Spleen (tissue), 11 donors: Measurements from ENCODE around the gene STAG1. TPM values are rescaled to one million over a fixed set of nuclear protein-coding genes. Genes with fewer than 3 reads are reported as not detected.
"Not testable (repeated sequence)": the region's sequence is repeated elsewhere in the genome, so short reads cannot be mapped to it uniquely, and the experiment has no call there.

Source experiments
- DNase-seq: peaks from one replicate; pipeline ENCODE4 v3.0.0-alpha.2; 2020
- H3K27ac ChIP-seq, 8 donors: fragments of 200-600 bp; sonication (generic) in 7 of 8; 1 replicate in 4 of 8; 2 replicates in 4 of 8; pipeline versions ENCODE4 v1.5.0 to v1.8.0; 2016 to 2021; ENCODE audit warnings: inconsistent platforms in 4 of 8, mild to moderate bottlenecking in 4 of 8, moderate library complexity in 1 of 8
- H3K27me3 ChIP-seq, 7 donors: fragments of 200-600 bp; sonication (generic) in 6 of 7; replicated peaks in 1 of 7; 1 replicate in 4 of 7; 2 replicates in 3 of 7; pipeline versions ENCODE4 v1.5.0 to v1.8.0; 2016 to 2021; ENCODE audit warnings: inconsistent platforms in 3 of 7, mild to moderate bottlenecking in 1 of 7
- H3K36me3 ChIP-seq, 6 donors: fragments of 200-600 bp; sonication (generic) in 5 of 6; 1 replicate in 4 of 6; 2 replicates in 2 of 6; pipeline versions ENCODE4 v1.5.0 to v1.8.0; 2016 to 2021; ENCODE audit warnings: inconsistent platforms in 2 of 6
- H3K4me1 ChIP-seq, 6 donors: fragments of 200-600 bp; sonication (generic) in 5 of 6; 1 replicate in 3 of 6; 2 replicates in 3 of 6; pipeline versions ENCODE4 v1.5.0 to v1.8.0; 2016 to 2021; ENCODE audit warnings: inconsistent platforms in 3 of 6
- H3K4me3 ChIP-seq, 8 donors: fragments of 200-600 bp; sonication (generic) in 7 of 8; 1 replicate in 4 of 8; 2 replicates in 4 of 8; pipeline versions ENCODE4 v1.5.0 to v1.8.0; 2016 to 2021; ENCODE audit warnings: inconsistent platforms in 4 of 8, mild to moderate bottlenecking in 4 of 8, moderate library complexity in 2 of 8
- H3K9me3 ChIP-seq, 8 donors: fragments of 200-600 bp; sonication (generic) in 7 of 8; 1 replicate in 4 of 8; 2 replicates in 4 of 8; pipeline versions ENCODE4 v1.5.0 to v1.8.0; 2016 to 2021; ENCODE audit warnings: inconsistent platforms in 4 of 8
- POLR2A ChIP-seq, 3 donors: fragments of 450-650 bp; IDR thresholded peaks; one replicate each; pipeline ENCODE4 v1.5.1; 2017; ENCODE audit warnings: antibody characterized with exemption in 3 of 3, mild to moderate bottlenecking in 1 of 3
- POLR2AphosphoS5 ChIP-seq, 3 donors: sonication (generic); formaldehyde crosslinking; IDR thresholded peaks; one replicate each; pipeline ENCODE4 v1.5.1; 2017; ENCODE audit warnings: antibody characterized with exemption in 3 of 3
- WGBS, 5 donors: extraction: QIAGEN DNeasy Blood & Tissue Kit in 3 of 5; methylation state at CpG; one replicate each; pipeline versions ENCODE4 v1.1.5 to v1.1.7; 2013 to 2018; 5-methylcytosine and 5-hydroxymethylcytosine counted together
- intact Hi-C: fragments of 100-400 bp; cut with DNase I; formaldehyde crosslinking; loops from one replicate; pipeline ENCODE4 v1.15.0; 2023; ENCODE audit warnings: low total_unique reads
- polyA plus RNA-seq, 3 donors: library from polyadenylated mRNA; stranded (reverse); fragments of 200-250 nt; gene quantifications; one replicate each; pipeline ENCODE4 v1.2.1, GENCODE V29; 2013
- total RNA-seq, 7 donors: library from RNA; depleted of rRNA in 3 of 7; stranded (reverse); fragments of >200 nt in 3 of 7; fragmentation: NEBNext Ultra II Directional in 4 of 7; extraction: Animal tissue kit (Norgen Biotek cat#: 25700) in 4 of 7; gene quantifications; one replicate each; pipeline versions ENCODE4 v1.1.0 to v1.2.1, GENCODE V29; 2016 to 2021
- TF ChIP-seq, protein P1 (sequence below), 11 experiments: fragments of 200-600 bp in 7 of 11; fragments of 450-650 bp in 4 of 11; sonication (generic) in 4 of 11; IDR thresholded peaks in 8 of 11; conservative IDR thresholded peaks in 3 of 11; 1 replicate in 7 of 11; 2 replicates in 4 of 11; pipeline versions ENCODE4 v1.4.0 to v1.8.0; 2016 to 2021; ENCODE audit warnings: antibody characterized with exemption in 11 of 11, inconsistent platforms in 4 of 11, mild to moderate bottlenecking in 1 of 11
- donor health status: healthy with polysubstance abuse.
- donor health status: DM: no; HTN: no; CAD: no; lungs with moderate emphysema.
- donor health status: DM: no; HTN: no; CAD: no.
- donor health status: Bipolar disorder and iron deficiency.
- donor health status: healthy.
- donor health status: DM: no; HTN: no; CAD: no.
- donor health status: DM: yes; HTN: yes; CAD: no.

The STAG1 gene
- total and polyA plus RNA-seq, 10 donors: 7.2 to 61.6 (median 47.3) TPM

DNA sequence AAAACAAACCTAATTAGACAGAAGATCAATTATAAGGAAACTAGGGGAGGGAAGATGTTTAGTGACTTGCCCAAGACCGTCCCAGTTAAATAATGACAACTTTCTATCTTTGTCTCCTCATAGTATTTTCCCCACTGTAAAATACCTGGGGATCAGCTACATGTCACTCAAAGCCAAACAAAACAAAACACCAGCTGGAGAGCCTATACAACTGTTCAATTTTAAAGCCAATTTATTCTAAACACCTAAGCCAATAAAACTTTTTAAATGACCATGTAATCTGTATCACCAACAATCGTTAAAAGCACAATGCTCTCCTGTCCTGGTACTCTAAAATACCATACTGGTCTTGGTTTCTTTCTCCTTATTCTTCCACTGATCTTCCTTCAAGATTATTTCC is 168.4 kb downstream of the STAG1 start:
- H3K9me3 ChIP-seq: no peaks in the 10 kb centered on the region
- no peak overlapping the region for H3K27ac ChIP-seq
- TF ChIP-seq POLR2AphosphoS5 (IDR thresholded peaks at IDR 0.05) (no peak), POLR2A (IDR thresholded peaks at IDR 0.05) (no peak)
- TF ChIP-seq, protein P1, sequence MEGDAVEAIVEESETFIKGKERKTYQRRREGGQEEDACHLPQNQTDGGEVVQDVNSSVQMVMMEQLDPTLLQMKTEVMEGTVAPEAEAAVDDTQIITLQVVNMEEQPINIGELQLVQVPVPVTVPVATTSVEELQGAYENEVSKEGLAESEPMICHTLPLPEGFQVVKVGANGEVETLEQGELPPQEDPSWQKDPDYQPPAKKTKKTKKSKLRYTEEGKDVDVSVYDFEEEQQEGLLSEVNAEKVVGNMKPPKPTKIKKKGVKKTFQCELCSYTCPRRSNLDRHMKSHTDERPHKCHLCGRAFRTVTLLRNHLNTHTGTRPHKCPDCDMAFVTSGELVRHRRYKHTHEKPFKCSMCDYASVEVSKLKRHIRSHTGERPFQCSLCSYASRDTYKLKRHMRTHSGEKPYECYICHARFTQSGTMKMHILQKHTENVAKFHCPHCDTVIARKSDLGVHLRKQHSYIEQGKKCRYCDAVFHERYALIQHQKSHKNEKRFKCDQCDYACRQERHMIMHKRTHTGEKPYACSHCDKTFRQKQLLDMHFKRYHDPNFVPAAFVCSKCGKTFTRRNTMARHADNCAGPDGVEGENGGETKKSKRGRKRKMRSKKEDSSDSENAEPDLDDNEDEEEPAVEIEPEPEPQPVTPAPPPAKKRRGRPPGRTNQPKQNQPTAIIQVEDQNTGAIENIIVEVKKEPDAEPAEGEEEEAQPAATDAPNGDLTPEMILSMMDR (IDR thresholded peaks at IDR 0.05 in 8 of 11, conservative IDR thresholded peaks at IDR 0.05 in 3 of 11): no peak
- H3K27me3 ChIP-seq: no peaks in the 10 kb centered on the region
- no peak overlapping the region for H3K4me3 ChIP-seq
- peaks cover 0 to 43% (median 4%) of the 10 kb centered on the region in 6 donors for H3K36me3 ChIP-seq
- no peak for DNase-seq
- peaks cover 0 to 5% (median 0%) of the 10 kb centered on the region in 6 donors for H3K4me1 ChIP-seq
- intact Hi-C loops: no loop called here
- WGBS, 5 donors: 96 to 100% (median 97%) methylated on average over 2 of the region's 2 CpGs

- TF ChIP-seq POLR2AphosphoS5 (IDR thresholded peaks at IDR 0.05) (no peak), POLR2A (IDR thresholded peaks at IDR 0.05) (no peak)
- TF ChIP-seq, protein P1 (IDR thresholded peaks at IDR 0.05 in 8 of 11, conservative IDR thresholded peaks at IDR 0.05 in 3 of 11): no peak
- no peak overlapping the region for H3K27ac ChIP-seq
- 93 to 99% (median 96%) methylated on average over 3 of the region's 3 CpGs for WGBS, 5 donors
Observed at GRCh38 chr3:136577791-136578190, 174.4 kb downstream of the STAG1 start.

DNA sequence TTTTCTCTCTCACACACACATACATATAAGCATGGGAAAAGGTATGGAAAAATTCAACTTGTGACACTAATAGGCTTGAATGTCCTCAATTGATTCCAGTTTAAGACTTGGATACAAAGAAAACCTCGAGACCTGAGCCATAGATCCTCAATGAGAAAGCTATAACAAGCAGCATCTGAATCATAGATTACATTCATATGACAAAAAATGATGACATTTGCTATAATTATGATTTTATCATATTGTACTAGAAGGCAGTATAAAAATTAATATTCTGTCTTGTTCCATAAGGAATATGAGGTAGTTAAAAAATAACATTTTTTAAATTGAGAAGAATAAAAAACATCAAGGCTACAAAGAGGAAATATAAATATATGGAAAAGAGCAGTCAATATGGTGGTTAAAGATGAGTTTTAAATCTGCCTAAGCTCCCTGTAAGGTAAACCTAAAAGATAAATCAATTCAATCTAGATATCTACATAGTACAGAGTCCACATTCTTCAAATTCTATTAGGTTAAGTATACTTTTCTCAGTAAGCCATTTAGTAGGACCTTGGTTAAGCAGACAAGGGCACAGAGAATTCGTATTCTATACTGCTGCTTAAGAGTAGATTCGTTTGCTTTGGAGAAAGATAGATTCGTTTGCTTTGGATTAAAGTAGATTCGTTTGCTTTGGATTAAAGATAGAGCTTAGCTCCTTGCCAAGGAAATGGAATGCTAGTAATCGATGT is 175.7 kb downstream of the STAG1 start:
- intact Hi-C loops: no loop called here
- H3K27ac ChIP-seq: no peak overlapping the region
- H3K36me3 ChIP-seq: peaks cover 0 to 26% (median 2%) of the 10 kb centered on the region in 6 donors
- no peak overlapping the region for H3K4me3 ChIP-seq
- H3K9me3 ChIP-seq: peaks cover 0 to 19% (median 15%) of the 10 kb centered on the region in 8 donors
- H3K27me3 ChIP-seq: no peaks in the 10 kb centered on the region
- 87 to 95% (median 94%) methylated on average over 6 of the region's 6 CpGs for WGBS, 5 donors
- TF ChIP-seq, protein P1 (IDR thresholded peaks at IDR 0.05 in 8 of 11, conservative IDR thresholded peaks at IDR 0.05 in 3 of 11): no peak
- TF ChIP-seq POLR2A (IDR thresholded peaks at IDR 0.05): no peak
- TF ChIP-seq POLR2AphosphoS5 (IDR thresholded peaks at IDR 0.05): no peak
- H3K4me1 ChIP-seq: peaks cover 0 to 9% (median 0%) of the 10 kb centered on the region in 6 donors
- no peak for DNase-seq

More at GRCh38 chr3:136577791-136578190, 174.4 kb downstream of the STAG1 start:
- no peak for DNase-seq
- Histone ChIP-seq H3K36me3 (peaks cover 0 to 26% (median 2%) of the 10 kb centered on the region in 6 donors), H3K9me3 (peaks cover 0 to 19% (median 15%) of the 10 kb centered on the region in 8 donors), H3K4me3 (no peak overlapping the region), H3K27me3 (no peaks in the 10 kb centered on the region), H3K4me1 (peaks cover 0 to 9% (median 0%) of the 10 kb centered on the region in 6 donors)
- intact Hi-C loops: no loop called here

DNA sequence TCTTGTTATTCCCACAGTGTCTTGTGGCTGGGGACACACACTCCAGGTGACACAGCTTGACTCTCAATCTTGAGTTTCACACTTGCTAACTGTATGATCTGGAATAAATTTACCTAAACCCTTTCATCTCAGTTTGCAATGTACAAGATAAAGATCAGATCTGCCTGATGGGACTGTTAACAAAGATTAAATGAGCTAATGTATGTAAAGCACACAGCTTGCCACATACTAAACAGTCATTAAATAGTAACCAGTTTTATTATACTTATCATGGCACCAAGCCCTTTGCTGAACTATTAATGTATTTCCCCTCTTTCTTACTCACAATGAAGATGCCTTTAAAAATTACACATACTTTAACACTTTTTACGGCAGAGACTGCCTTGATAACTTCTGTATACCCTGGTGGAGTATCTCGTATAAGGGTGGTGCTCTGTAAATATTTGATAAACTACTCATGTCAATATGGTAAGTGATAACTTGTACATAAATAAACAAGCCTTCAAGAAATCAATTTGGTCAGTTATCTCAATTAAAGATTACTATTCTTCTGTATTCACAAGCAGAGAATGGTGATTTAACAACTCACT is 184.5 kb downstream of the STAG1 start:
- H3K4me1 ChIP-seq: no peaks in the 10 kb centered on the region
- TF ChIP-seq POLR2AphosphoS5 (IDR thresholded peaks at IDR 0.05) (no peak), POLR2A (IDR thresholded peaks at IDR 0.05) (no peak)
- TF ChIP-seq, protein P1 (IDR thresholded peaks at IDR 0.05 in 8 of 11, conservative IDR thresholded peaks at IDR 0.05 in 3 of 11): no peak
- intact Hi-C loops: no loop called here
- H3K36me3 ChIP-seq: peaks cover 0 to 45% (median 0%) of the 10 kb centered on the region in 6 donors
- WGBS, 5 donors: 91 to 100% (median 96%) methylated on average over 2 of the region's 2 CpGs
- H3K4me3 ChIP-seq: no peak overlapping the region
- DNase-seq: no peak
- no peak overlapping the region for H3K27ac ChIP-seq
- no peaks in the 10 kb centered on the region for H3K9me3 ChIP-seq
- H3K27me3 ChIP-seq: no peaks in the 10 kb centered on the region

DNA sequence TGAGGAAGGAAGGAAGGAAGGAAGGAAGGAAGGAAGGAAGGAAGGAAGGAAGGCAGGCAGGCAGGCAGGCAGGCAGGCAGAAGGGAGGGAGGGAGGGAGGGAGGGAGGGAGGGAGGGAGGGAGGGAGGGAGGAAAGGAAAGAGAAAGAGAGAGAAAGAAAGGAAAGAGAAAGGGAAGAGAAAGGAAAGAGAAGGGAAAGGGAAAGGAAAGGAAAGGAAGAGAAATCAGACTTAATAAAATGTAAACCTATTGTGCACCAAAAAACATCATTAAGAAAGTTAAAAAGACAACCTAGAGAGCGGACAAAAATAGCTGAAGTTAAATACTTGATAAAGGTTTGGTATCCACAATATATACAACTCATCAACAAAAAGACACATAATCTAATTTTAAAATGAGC is 187.2 kb downstream of the STAG1 start:
- intact Hi-C loops, DNase-seq, H3K27ac ChIP-seq, H3K4me1 ChIP-seq, H3K27me3 ChIP-seq, H3K9me3 ChIP-seq, H3K4me3 ChIP-seq: not testable (repeated sequence)
- 96 to 100% (median 98%) methylated on average over 1 of the region's 1 CpG for WGBS, 5 donors
- H3K36me3 ChIP-seq: peaks cover 0 to 34% (median 0%) of the 10 kb centered on the region in 6 donors
